IMR-90 (cell line): ENCODE results near the gene WAS. TPM values are rescaled to one million over a fixed set of nuclear protein-coding genes. Genes with fewer than 3 reads are reported as not detected.

Experiments
- ATAC-seq: fragments of 200-7000 bp; cut with Tn5 transposase; 2 replicates; pipeline ENCODE4 v1.9.1; 2020; ENCODE audit warnings: low read depth, mild to moderate bottlenecking, moderate library complexity
- BruUV-seq: library from RNA; stranded (reverse); fragments of 400-500 nt; replicated peaks from 2 replicates; lab custom pipeline; 2021; lab: Mats Ljungman, UMichigan
- CTCF ChIA-PET: fragments of 300-600 bp; formaldehyde crosslinking; extraction: SDS; loops from one replicate; lab custom pipeline; 2021; ENCODE audit warnings: antibody characterized with exemption; lab: Yijun Ruan, JAX
- POLR2A ChIA-PET: fragments of 300-600 bp; sonication (Branson Sonifier 250); formaldehyde crosslinking; loops from one replicate; lab custom pipeline; 2022; ENCODE audit warnings: antibody characterized with exemption; ENCODE audit not compliant: unreplicated experiment; lab: Charles Lee
- DNase-seq: peaks from one replicate; pipeline ENCODE4 v3.0.0; 2013
- H2AFZ ChIP-seq: replicated peaks from 2 replicates; pipeline ENCODE3; 2013; ENCODE audit warnings: low read length, mild to moderate bottlenecking; ENCODE audit not compliant: poor library complexity
- H2AK5ac ChIP-seq: 2 replicates; pipeline ENCODE4 v1.6.1; 2013; ENCODE audit warnings: low read depth, low read length, inconsistent platforms
- H2AK9ac ChIP-seq: replicated peaks from 2 replicates; pipeline ENCODE3; 2013; ENCODE audit warnings: mild to moderate bottlenecking, low read depth, low read length, moderate library complexity; ENCODE audit not compliant: poor library complexity
- H2BK120ac ChIP-seq: 2 replicates; pipeline ENCODE4 v1.6.1; 2013; ENCODE audit warnings: low read depth, low read length, inconsistent platforms
- H2BK15ac ChIP-seq: 3 replicates; pipeline ENCODE4 v1.6.1; 2013; ENCODE audit warnings: low read depth, low read length, inconsistent platforms
- H2BK20ac ChIP-seq: 2 replicates; pipeline ENCODE4 v1.6.1; 2013; ENCODE audit warnings: low read depth, mild to moderate bottlenecking, inconsistent platforms, low read length, moderate library complexity
- H2BK5ac ChIP-seq: 2 replicates; pipeline ENCODE4 v1.6.1; 2013; ENCODE audit warnings: mild to moderate bottlenecking, low read depth, low read length, inconsistent platforms; ENCODE audit not compliant: poor library complexity, severe bottlenecking
- H3K14ac ChIP-seq: replicated peaks from 2 replicates; pipeline ENCODE4 v1.6.1; 2013; ENCODE audit warnings: low read depth, low read length, inconsistent platforms
- H3K18ac ChIP-seq: 2 replicates; pipeline ENCODE4 v1.6.1; 2013; ENCODE audit warnings: low read depth, low read length, control low read depth
- H3K23ac ChIP-seq: 2 replicates; pipeline ENCODE4 v1.6.1; 2013; ENCODE audit warnings: low read depth, low read length, inconsistent platforms
- H3K27ac ChIP-seq: 2 replicates; pipeline ENCODE4 v1.5.1; 2013; ENCODE audit warnings: mild to moderate bottlenecking, control low read depth, low read length; ENCODE audit not compliant: insufficient read depth
- H3K27me3 ChIP-seq: 2 replicates; pipeline ENCODE4 v1.6.1; 2013; ENCODE audit warnings: low read length; ENCODE audit not compliant: control insufficient read depth, insufficient read depth
- H3K36me3 ChIP-seq: 2 replicates; pipeline ENCODE4 v1.6.1; 2013; ENCODE audit warnings: low read length, mixed read lengths; ENCODE audit not compliant: control insufficient read depth, insufficient read depth
- H3K4ac ChIP-seq: 2 replicates; pipeline ENCODE4 v1.6.1; 2013; ENCODE audit warnings: low read depth, low read length, inconsistent platforms
- H3K4me1 ChIP-seq: 2 replicates; pipeline ENCODE4 v1.6.1; 2013; ENCODE audit warnings: low read length, mixed read lengths; ENCODE audit not compliant: control insufficient read depth, insufficient read depth
- H3K4me2 ChIP-seq: 2 replicates; pipeline ENCODE4 v1.6.1; 2013; ENCODE audit warnings: low read depth, mild to moderate bottlenecking, control low read depth, low read length, moderate library complexity
- H3K4me3 ChIP-seq: 2 replicates; pipeline ENCODE4 v1.5.1; 2013; ENCODE audit warnings: low read depth, mild to moderate bottlenecking, control low read depth, low read length, moderate library complexity; ENCODE audit not compliant: insufficient read depth
- H3K56ac ChIP-seq: 2 replicates; pipeline ENCODE4 v1.6.1; 2013; ENCODE audit warnings: low read length, inconsistent platforms; ENCODE audit not compliant: insufficient read depth; ENCODE audit errors: extremely low read depth
- H3K79me1 ChIP-seq, 2 experiments: 2 replicates each; pipeline ENCODE4 v1.6.1; 2013; ENCODE audit warnings: low read length in 2 of 2, inconsistent platforms in 1 of 2, low read depth in 1 of 2
- H3K9ac ChIP-seq: 2 replicates; pipeline ENCODE4 v1.6.1; 2013; ENCODE audit warnings: low read depth, low read length, control low read depth
- H3K9me1 ChIP-seq: 2 replicates; pipeline ENCODE4 v1.6.1; 2013; ENCODE audit warnings: low read length, inconsistent platforms; ENCODE audit not compliant: insufficient read depth
- H3K9me3 ChIP-seq: 2 replicates; pipeline ENCODE4 v1.6.1; 2013; ENCODE audit warnings: low read length; ENCODE audit not compliant: control insufficient read depth, insufficient read depth
- H4K20me1 ChIP-seq: 2 replicates; pipeline ENCODE4 v1.6.1; 2013; ENCODE audit warnings: low read length, inconsistent platforms; ENCODE audit not compliant: insufficient read depth
- H4K5ac ChIP-seq: 2 replicates; pipeline ENCODE4 v1.6.1; 2013; ENCODE audit warnings: mild to moderate bottlenecking, low read depth, low read length, control low read depth
- H4K8ac ChIP-seq, 2 experiments: 2 replicates each; pipeline ENCODE4 v1.6.1; 2013; ENCODE audit warnings: low read depth in 2 of 2, low read length in 2 of 2, control low read depth in 1 of 2, inconsistent platforms in 1 of 2
- H4K91ac ChIP-seq: 2 replicates; pipeline ENCODE4 v1.6.1; 2013; ENCODE audit warnings: low read depth, low read length, inconsistent platforms; ENCODE audit not compliant: insufficient read depth
- BHLHE40 ChIP-seq: fragments of 150-350 bp; IDR thresholded peaks from 2 replicates; pipeline ENCODE4 v1.6.1; 2016; ENCODE audit warnings: mild to moderate bottlenecking, low read depth, low read length
- CHD1 ChIP-seq: IDR thresholded peaks from 2 replicates; pipeline ENCODE4 v1.6.1; 2012; ENCODE audit warnings: low read depth, low read length, improper control_type of control experiment
- ELK1 ChIP-seq: fragments of 150-350 bp; IDR thresholded peaks from 2 replicates; pipeline ENCODE4 v1.6.1; 2016; ENCODE audit warnings: low read depth, mild to moderate bottlenecking, low read length, moderate library complexity, borderline replicate concordance
- FOS ChIP-seq: fragments of 150-350 bp; IDR thresholded peaks from 2 replicates; pipeline ENCODE4 v1.6.1; 2016; ENCODE audit warnings: low read depth, low read length
- MAZ ChIP-seq: IDR thresholded peaks from 2 replicates; pipeline ENCODE4 v1.6.1; 2012; ENCODE audit warnings: low read depth, mild to moderate bottlenecking, low read length, improper control_type of control experiment, moderate library complexity, borderline replicate concordance
- MXI1 ChIP-seq: IDR thresholded peaks from 2 replicates; pipeline ENCODE4 v1.6.1; 2012; ENCODE audit warnings: low read depth, mild to moderate bottlenecking, low read length, moderate library complexity, borderline replicate concordance
- NFE2L2 ChIP-seq: fragments of 150-350 bp; IDR thresholded peaks from 2 replicates; pipeline ENCODE4 v1.6.1; 2016; ENCODE audit warnings: low read depth, mild to moderate bottlenecking, low read length
- POLR2A ChIP-seq: IDR thresholded peaks from 2 replicates; pipeline ENCODE4 v1.6.1; 2012; ENCODE audit warnings: mild to moderate bottlenecking, low read depth, low read length
- RAD21 ChIP-seq: IDR thresholded peaks from 2 replicates; pipeline ENCODE4 v1.6.1; 2012; ENCODE audit warnings: low read length, improper control_type of control experiment
- RCOR1 ChIP-seq: IDR thresholded peaks from 2 replicates; pipeline ENCODE4 v1.6.1; 2012; ENCODE audit warnings: mild to moderate bottlenecking, low read length, improper control_type of control experiment; ENCODE audit not compliant: insufficient replicate concordance
- RFX5 ChIP-seq: IDR thresholded peaks from 2 replicates; pipeline ENCODE4 v1.8.0; 2012; ENCODE audit warnings: low read depth, mild to moderate bottlenecking, low read length, moderate library complexity
- SMC3 ChIP-seq: fragments of 150-350 bp; IDR thresholded peaks from 2 replicates; pipeline ENCODE4 v1.6.1; 2016; ENCODE audit warnings: low read depth, mild to moderate bottlenecking, antibody characterized with exemption, low read length, moderate library complexity
- USF2 ChIP-seq: fragments of 150-350 bp; IDR thresholded peaks from 2 replicates; pipeline ENCODE4 v1.6.1; 2017; ENCODE audit warnings: mild to moderate bottlenecking, antibody characterized with exemption, low read length, low read depth
- WGBS, 2 experiments: methylation state at CpG; one replicate each; pipeline versions ENCODE4 v1.1.5 to v1.1.7; 2013; ENCODE audit warnings: missing lambda C conversion rate in 2 of 2; ENCODE audit not compliant: insufficient read length in 1 of 2; ENCODE audit errors: extremely low coverage in 2 of 2; 5-methylcytosine and 5-hydroxymethylcytosine counted together
- dilution Hi-C: fragments of 300-500 bp; cut with HindIII; formaldehyde crosslinking; loops from one replicate; pipeline ENCODE4 v1.14.3; 2018; ENCODE audit warnings: low sequenced_read_pairs; ENCODE audit not compliant: unreplicated experiment
- in situ Hi-C: fragments of 300-500 bp; cut with MboI; formaldehyde crosslinking; loops from 3 replicates; pipeline ENCODE4 v1.14.3; 2019; ENCODE audit warnings: low sequenced_read_pairs, inconsistent platforms, mixed read lengths
- intact Hi-C: fragments of 100-400 bp; cut with micrococcal nuclease; formaldehyde crosslinking; loops from 2 replicates; pipeline ENCODE4 v1.10.0; 2022
- polyA plus RNA-seq, 3 experiments: library from polyadenylated mRNA; depleted of rRNA; stranded (reverse); fragments of >200 nt; gene quantifications; 2 replicates each; pipeline ENCODE4 v1.2.3, GENCODE V29; 2012; ENCODE audit warnings: low replicate concordance in 1 of 3
- total RNA-seq: library from RNA; depleted of rRNA; stranded (reverse); fragments of >200 nt; gene quantifications from 2 replicates; pipeline ENCODE4 v1.2.3, GENCODE V29; 2012
- TF ChIP-seq, protein P1 (sequence below): conservative IDR thresholded peaks from 2 replicates; pipeline ENCODE4 v1.5.1; 2012; ENCODE audit warnings: mild to moderate bottlenecking, low read depth, low read length, improper control_type of control experiment

Gene WAS
- total and polyA plus RNA-seq, 2 of the 4 experiments (the other 2 are of a cell fraction) = 0.14 TPM; not detected in 1

DNA sequence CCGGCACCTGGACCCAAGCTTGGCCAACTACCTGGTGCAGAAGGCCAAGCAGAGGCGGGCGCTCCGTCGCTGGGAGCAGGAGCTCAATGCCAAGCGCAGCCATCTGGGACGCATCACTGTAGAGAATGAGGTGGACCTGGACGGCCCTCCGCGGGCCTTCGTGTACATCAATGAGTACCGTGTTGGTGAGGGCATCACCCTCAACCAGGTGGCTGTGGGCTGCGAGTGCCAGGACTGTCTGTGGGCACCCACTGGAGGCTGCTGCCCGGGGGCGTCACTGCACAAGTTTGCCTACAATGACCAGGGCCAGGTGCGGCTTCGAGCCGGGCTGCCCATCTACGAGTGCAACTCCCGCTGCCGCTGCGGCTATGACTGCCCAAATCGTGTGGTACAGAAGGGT, 16.6 kb downstream of the WAS start:
- intact Hi-C loops = no loop called here
- WGBS, 2 experiments = 93% methylated on average over 20 of the region's 23 CpGs; no CpG with 5 or more reads in 1 of the 2 experiments
- H2BK15ac ChIP-seq = no peak overlapping the region
- H4K8ac ChIP-seq = no peak overlapping the region
- no peaks in the 10 kb centered on the region for H4K20me1 ChIP-seq
- no peak overlapping the region for H2BK120ac ChIP-seq
- H3K4ac ChIP-seq = no peak overlapping the region
- no peak overlapping the region for H3K23ac ChIP-seq
- H3K4me2 ChIP-seq = no peak overlapping the region
- dilution Hi-C loops = no loop called here
- no peak overlapping the region for H2BK5ac ChIP-seq
- H3K4me1 ChIP-seq = peaks cover 6% of the 10 kb centered on the region; the same call in 1 of the 2 replicates
- ChIA-PET CTCF (interaction anchor here (1.1 kb wide), 1 partner anchor 12 kb away, joined by 5 read pairs; no protein-coding TSS in a partner anchor), POLR2A (no interaction called here)
- no peak overlapping the region for H2AFZ ChIP-seq
- no peak for TF ChIP-seq MXI1
- TF ChIP-seq RFX5 = no peak
- TF ChIP-seq NFE2L2 = no peak
- no peak for TF ChIP-seq RAD21
- no peak for TF ChIP-seq ELK1
- TF ChIP-seq, protein P1, sequence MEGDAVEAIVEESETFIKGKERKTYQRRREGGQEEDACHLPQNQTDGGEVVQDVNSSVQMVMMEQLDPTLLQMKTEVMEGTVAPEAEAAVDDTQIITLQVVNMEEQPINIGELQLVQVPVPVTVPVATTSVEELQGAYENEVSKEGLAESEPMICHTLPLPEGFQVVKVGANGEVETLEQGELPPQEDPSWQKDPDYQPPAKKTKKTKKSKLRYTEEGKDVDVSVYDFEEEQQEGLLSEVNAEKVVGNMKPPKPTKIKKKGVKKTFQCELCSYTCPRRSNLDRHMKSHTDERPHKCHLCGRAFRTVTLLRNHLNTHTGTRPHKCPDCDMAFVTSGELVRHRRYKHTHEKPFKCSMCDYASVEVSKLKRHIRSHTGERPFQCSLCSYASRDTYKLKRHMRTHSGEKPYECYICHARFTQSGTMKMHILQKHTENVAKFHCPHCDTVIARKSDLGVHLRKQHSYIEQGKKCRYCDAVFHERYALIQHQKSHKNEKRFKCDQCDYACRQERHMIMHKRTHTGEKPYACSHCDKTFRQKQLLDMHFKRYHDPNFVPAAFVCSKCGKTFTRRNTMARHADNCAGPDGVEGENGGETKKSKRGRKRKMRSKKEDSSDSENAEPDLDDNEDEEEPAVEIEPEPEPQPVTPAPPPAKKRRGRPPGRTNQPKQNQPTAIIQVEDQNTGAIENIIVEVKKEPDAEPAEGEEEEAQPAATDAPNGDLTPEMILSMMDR = no peak
- TF ChIP-seq POLR2A = no peak
- TF ChIP-seq FOS = no peak
- TF ChIP-seq RCOR1 = no peak
- no peak for TF ChIP-seq SMC3
- no peak for TF ChIP-seq BHLHE40
- no peak for TF ChIP-seq USF2
- TF ChIP-seq MAZ = no peak
- no peak for TF ChIP-seq CHD1
- no peak overlapping the region for H2BK20ac ChIP-seq
- peak overlapping the region; percentile 28 for H2AK9ac ChIP-seq
- H3K9me3 ChIP-seq = no peaks in the 10 kb centered on the region
- ATAC-seq (no peak), DNase-seq (no peak)
- H3K79me1 ChIP-seq = peaks cover 0 to 8% of the 10 kb centered on the region in 2 experiments; a peak in 3 of 4 replicates
- no peak overlapping the region for H3K14ac ChIP-seq
- no TSS peak for BruUV-seq
- no peaks in the 10 kb centered on the region; the same call in 1 of the 2 replicates for H3K27me3 ChIP-seq
- in situ Hi-C loops = no loop called here
- H3K9me1 ChIP-seq = no peaks in the 10 kb centered on the region; the same call in 1 of the 2 replicates
- H2AK5ac ChIP-seq = no peak overlapping the region
- no peak overlapping the region for H4K5ac ChIP-seq
- peaks cover 16% of the 10 kb centered on the region for H3K36me3 ChIP-seq
- H3K4me3 ChIP-seq = no peak overlapping the region
- no peak overlapping the region for H3K27ac ChIP-seq
- no peak overlapping the region for H4K91ac ChIP-seq
- H3K9ac ChIP-seq = no peak overlapping the region
- no peak overlapping the region for H3K56ac ChIP-seq
- H3K18ac ChIP-seq = no peak overlapping the region
